C1 segment of cervical spinal cord (tissue), 14 donors: ENCODE results near the gene TFPI2.
"Not testable (repeated sequence)": the region's sequence is repeated elsewhere in the genome, so short reads cannot be mapped to it uniquely, and the experiment has no call there.

Source experiments
- DNase-seq, 14 donors: peaks; one replicate each; lab custom pipeline; 2025; lab: John Stamatoyannopoulos, UW

Gene TFPI2, protein sequence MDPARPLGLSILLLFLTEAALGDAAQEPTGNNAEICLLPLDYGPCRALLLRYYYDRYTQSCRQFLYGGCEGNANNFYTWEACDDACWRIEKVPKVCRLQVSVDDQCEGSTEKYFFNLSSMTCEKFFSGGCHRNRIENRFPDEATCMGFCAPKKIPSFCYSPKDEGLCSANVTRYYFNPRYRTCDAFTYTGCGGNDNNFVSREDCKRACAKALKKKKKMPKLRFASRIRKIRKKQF

DNA sequence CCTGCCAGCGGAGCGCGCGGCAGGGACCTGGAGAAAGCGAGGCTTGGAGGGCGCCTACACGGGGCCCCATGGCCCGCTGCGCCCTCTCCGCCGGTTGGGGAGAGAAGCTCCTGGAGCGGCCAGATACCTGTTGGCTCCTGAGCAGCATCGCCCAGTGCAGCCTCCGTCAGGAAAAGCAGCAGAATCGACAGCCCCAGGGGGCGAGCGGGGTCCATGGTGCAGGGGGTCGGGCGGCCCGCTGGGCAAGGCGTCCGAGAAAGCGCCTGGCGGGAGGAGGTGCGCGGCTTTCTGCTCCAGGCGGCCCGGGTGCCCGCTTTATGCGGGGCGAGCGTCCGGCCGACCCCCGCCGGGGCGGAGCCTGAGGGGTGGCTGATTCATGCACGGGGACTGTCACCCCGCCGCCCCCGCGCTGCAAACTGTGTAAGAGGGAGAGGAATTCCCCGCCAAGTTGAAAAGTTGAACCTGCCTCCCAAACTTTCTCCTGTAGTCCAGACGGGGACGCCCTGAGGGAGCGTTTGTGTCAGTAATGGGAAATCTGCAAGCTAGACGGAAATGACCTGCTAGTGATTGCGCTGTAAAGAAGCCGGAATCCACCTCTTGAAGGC is at the start of gene TFPI2:
Gene TFPI2, minus strand, starts transcription at position 290 of the 605 bp plus-strand sequence. Its CDS starts 75 bp downstream, at position 215.
- DNase-seq, result no peak

DNA sequence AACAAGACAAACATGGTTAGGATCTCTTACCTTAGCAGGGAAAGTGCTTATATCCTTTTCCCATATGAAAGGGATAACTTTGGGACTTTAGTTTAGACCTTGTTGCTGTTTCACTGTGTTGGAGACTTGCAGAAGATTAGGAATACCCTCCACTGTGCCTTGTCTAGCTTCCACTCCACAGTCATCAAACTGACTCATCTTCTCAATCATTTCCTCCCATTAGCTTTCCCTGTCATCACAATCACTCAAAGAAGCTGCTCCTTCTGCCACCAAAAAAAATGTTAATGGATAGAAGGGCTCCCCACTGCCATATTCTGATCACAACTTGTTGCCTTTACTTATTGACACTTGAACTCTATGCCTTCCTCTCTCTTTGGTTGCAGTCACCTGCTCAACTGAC is 47.7 kb upstream of the TFPI2 start:
- no peak for DNase-seq

DNA sequence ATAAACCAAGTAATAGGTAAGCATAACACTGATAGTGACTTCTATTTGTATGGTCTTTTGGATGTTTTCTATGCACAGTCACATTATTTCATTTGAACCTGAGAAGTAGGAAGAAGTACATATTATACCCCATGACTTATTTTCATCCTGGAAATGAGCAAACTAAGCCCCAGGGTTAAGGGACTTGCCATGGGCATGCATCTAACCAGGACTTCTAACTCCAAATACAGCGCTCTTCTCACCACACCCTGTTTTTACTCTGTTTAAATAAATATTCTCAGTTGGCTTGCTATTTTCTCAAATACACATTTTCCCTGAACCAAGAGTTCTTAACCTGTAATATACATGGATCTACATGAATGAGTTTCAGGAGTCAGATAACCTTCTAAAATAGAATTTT is 47.3 kb upstream of the TFPI2 start:
- DNase-seq, result no peak

DNA sequence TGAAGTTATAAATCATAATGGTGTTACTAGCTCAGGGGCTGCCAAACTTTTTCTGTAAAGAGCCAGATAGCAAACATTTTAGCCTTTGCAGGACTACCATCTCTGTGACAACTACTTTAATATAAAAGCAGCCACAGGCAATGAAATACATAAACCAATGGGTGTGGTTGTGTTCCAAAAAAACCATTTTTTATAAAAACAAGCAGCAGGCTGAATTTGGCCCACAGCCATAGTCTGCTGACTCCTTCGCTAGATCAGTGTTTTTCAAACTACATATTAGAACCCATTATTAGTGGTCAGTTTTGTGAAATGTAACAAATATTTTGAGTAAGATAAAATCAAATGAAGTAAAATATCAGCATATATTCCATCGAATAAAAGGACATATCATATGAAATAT is 44.5 kb upstream of the TFPI2 start:
- no peak for DNase-seq

DNA sequence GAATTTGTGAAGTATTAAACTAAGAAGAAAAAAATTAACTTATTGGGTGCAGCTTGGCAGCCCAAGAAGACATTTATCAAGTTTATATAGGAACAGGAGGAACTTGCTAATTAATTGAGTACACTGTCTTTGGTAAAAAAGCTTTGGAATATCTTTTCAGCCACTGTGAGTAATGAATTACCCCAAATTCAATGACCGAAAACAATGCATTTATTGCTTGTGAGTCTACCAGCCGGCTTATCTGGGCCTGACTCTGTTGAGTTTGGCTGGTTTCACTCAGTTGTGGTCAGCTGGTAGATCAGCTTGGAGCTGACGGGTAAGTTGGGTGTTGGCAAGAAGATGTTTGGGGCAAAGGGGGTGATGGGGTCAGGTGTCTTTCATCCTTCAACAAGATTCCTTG is 42.6 kb upstream of the TFPI2 start:
- DNase-seq, result no peak

DNA sequence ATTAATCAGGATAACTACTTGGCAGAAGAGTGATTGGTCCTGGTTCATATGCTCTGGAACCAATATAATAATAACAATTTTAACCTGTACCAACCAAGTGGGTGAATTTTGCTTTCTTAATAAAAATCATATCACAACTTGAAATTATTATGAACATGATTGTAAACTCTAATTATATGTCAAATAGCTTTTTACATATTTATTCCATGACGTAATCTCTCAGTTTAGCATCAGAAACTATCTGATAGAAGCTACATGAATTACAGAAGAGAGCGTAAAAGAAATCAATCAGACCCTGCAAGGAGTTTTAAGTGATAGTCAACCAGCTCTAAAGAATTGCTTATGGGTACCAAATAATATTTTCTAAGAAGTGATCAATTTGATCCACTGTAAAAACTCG is 41.1 kb upstream of the TFPI2 start:
- no peak for DNase-seq

DNA sequence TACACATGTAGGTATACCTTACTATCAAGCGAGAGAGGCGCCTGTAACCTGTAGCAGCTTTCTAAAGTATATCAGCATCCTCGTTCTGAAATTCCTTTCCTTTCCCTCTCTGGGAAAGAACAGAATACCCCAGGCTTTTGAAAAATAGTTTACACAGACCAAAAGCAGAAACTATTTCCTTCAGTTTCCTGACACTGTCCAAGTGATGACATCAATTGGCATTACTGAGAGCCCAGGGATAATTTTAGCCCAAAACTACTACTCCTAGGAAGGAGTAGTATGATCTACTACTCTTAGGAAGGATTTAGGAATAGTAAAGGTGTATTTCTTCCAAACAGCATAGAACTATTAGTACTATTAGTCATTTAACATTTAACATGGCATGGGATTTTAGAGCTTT is 37.0 kb upstream of the TFPI2 start:
- no peak for DNase-seq

DNA sequence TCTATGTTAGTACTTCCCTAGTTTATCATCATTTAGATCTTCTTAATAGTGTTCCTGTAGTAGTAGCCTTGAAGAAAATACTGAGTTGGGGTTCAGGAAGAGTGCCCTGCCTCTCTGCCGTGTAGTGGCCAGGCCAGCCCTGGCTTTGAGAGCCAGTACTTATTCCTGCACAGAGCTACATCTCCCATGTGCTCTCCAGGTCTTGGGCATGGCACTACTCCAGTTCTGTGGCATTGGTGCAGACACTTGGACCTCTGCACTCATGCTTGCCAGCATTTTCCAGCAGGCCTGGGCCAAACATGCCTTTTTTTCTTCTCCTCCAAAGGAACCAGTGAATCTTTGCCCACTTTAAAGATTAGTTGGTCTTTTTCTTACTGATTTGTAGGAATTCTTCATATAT is 36.2 kb upstream of the TFPI2 start:
- DNase-seq, result no peak

DNA sequence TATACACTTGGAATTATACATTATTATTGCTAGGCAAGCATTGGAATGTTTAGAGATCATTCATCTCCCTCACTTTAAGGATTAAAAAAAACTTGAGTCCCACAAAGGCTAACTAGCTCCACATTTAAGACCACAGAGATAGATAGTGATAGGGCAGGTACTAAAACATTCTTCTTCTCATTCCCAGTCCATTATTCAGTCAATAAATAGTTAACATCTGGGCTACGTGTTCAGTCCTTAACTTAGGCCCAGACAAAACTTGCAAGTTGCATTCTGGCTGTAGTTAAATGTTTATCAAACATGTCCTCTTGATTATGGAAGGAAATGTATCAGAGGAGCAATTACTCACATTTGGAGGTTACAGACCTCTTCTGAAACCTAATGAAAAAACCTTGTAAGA is 33.4 kb upstream of the TFPI2 start:
- no peak for DNase-seq

DNA sequence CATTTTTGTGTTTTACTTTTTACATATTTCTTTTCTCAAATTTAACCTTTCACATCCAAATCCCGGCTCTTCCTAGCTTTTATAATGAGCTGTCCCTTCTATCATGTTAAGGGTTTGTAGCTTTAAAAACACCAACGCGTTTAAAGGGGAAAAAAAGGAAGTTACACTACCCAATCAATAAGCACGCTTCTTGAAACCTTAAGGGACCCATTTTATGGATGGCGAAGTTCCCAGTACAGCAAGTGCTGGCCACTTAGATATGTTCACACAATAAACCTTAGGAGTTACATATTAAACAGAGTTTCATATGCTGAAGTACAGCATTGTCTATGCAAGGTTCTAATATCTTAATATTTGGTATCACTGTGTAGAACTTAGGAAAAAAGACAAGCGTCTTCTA is 32.7 kb upstream of the TFPI2 start:
- no peak for DNase-seq

DNA sequence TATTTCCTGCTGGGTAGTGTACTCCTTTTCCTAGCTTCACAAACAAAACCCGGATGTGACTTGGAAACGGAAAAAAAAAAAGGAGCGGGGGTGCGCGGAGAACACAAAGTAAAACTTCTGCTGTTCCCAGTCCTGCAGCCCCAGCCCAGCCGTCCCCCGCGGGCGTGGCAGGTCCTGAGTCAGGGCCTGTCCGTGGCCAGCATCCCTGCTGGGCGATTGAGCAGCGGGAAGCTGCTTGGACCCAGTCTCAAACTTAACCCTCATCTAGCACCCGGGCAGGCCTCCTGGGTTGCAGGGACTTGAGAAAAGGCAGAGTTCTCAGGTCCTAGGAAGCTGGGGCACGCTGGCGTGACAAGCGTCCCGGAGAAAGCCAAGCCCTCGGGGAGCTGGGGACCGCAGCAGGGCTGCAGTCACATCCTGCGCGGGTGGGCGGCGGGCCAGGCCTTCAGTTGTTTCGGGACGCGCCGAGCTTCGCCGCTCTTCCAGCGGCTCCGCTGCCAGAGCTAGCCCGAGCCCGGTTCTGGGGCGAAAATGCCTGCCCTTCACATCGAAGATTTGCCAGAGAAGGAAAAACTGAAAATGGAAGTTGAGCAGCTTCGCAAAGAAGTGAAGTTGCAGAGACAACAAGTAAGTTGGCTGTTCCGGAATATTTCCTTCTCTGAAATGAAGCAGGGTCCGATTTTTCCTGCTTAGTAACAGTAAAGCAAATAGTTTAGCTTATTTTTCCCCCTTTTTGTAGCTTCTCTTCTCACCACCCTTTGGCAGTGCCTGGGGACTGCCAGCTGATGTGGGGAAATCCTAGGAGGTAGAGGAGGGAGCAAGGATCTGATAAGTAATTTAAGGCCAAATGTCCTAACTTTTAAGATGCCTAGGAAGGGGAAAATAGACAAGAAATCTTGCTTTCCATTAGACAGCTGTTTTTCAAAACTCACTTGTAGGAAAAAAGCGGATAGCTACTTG is 31.3 kb upstream of the TFPI2 start, which contains the start of gene GNG11:
Gene GNG11, plus strand, starts transcription at position 129 of the 960 bp plus-strand sequence. Its CDS starts 403 bp downstream, at position 532.
- peak in 10 of 14 donors; percentile 1 to 73 (median 41) for DNase-seq

DNA sequence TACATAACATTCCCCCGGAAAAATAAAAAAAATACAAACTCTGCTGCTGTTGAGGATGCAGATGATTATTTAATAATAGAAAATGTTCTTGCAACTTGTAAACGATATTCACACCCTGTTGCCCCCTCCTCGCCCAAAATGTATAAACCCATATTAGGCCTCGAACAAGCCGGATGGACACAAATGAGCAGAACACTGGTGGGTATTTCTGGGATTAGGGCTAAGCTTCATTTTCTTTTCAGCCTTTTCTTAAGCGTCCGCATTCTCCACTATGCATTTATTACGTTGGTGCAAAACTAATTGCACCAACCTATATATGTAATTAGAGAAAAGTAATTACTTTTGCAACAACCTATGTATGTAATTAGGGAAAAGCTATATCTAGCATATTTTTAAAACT is 30.6 kb upstream of the TFPI2 start:
- DNase-seq, result no peak

DNA sequence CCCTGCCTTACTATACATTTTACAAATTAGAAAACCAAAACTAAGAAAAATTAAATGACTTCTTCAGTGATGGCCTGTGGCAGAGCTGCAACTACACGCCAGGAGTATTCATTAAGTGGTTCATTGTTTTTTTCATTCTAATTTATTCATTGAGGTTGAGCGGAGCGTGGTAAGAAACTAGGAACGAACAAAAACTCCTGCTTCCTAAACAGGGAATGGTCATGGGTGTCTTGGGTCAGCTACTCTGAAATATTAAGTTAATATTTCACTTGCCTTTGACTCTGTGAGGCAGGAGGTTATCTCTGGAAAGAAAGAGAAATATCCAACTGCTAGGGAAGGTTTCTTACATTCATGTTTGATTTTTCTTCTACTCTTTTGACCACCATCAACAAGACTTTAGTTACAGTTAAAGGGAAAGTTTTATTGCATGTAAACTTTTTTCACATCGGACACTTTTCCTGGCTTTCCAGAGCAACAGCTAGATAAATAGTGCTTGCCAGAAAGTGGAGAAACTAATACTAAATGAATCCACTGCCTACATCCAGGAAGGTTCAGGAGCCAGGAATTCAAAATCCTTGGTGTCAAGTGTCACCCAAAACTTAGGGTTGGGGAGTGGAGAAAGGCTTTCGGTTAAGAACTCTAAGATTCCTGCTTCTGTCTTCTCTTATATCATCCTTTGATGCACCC is 30.1 kb upstream of the TFPI2 start:
- DNase-seq, result no peak

DNA sequence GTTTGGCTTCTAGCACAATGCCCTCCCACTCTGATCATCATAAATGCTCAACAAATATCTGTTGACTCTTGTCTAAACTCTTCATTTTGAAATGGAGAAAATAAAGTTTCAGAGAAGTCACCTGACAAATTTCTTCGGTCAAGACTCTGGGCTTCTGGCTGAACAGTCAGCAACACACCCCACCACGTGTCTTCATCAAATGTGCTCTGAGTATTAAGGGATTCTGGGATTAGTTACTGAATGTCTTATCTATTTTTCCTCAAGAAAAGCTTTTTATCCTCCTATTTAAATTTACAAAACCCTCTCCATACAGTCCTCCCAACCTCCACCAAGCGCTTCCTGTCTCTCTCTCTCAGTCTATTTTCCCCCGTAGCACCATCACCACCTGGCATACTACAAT is 25.8 kb upstream of the TFPI2 start:
- not testable (repeated sequence) for DNase-seq

DNA sequence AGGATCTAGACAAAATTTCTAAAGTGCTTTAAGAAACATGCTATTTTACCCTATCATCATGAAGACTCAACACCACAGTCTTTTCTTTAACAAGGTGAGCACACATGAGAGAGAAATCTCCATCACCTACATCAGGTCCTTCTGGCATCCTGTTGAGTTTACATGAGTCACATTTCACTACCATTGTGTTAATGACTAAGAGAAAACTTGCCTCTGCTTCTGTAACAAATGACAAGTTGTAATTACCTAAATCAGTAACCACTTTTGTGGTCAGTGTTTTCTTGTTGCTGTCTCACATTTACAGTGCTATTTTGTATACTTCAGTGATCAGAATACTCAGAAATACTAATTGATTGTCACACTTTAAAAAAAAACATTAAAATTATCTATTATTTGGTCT is 25.3 kb upstream of the TFPI2 start:
- not testable (repeated sequence) for DNase-seq

DNA sequence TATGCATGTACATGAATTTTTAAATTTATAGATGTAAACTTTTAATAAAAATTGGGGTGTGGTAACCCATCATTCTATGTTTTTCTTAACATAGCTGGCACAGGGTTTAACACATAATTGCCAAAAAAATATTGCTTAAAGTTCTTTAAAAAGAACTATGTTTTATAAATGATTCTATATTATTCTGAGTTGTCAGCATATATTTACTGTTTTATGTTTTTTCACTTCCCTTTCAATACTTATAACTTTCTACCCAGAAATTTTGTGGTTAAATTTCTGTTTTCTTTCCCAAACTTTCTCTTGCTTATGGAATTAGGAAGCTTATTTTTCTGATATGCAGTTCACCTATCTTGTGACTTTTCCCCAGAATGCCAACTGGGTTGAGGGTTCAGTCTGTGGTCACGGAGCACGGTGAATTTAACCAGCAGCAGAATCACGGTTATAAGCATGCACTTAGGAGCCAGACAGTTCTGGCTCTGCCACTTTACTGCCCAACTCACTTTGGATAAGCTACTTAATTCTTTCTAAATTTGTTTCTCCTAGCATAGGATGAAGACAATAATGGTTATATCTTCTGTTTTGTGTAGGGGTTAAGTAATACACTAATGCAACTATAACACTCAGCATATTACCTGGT is 24.8 kb upstream of the TFPI2 start:
- DNase-seq, result not testable (repeated sequence)

DNA sequence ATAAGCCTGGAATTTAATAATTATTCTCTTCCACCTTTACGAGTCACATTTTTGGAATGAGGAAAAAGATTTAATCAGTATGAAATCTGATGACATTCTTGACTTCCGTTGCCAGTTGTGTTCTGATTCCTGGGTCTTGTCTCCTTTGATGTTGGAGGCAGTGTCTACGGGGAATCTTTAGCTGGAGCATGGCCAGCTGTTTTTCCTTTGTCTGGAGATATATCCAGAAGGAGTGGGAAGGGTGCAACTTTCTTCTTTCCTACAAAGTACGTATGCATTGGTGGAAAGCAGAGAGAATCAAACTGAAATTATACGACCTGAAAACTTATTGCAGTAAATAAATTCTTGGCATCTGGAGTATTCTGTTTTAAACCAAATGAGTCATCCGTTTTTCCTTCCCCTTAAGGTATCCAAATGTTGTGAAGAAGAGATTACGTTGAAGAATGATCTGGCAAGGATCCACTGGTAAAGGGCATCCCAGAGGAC is 24.1 kb upstream of the TFPI2 start:
- no peak for DNase-seq

DNA sequence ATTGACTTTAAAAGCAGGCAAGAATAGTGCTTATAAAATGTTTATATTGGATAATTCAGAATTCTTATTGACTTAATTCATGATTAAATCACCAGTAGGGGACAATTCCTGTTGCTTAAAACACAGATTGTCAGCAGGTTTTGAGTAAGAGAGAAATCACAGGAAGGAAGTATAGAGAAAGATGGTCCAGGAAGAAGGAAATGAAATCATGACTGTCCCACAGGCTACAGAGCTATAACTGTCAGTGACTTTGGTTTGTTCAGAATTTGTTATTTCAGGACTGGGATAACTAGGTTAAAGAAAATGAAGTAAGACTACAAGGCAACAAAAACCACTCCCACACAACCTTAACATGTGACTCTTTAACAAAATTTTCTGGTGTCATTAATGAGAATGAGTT is 22.6 kb upstream of the TFPI2 start:
- no peak for DNase-seq

DNA sequence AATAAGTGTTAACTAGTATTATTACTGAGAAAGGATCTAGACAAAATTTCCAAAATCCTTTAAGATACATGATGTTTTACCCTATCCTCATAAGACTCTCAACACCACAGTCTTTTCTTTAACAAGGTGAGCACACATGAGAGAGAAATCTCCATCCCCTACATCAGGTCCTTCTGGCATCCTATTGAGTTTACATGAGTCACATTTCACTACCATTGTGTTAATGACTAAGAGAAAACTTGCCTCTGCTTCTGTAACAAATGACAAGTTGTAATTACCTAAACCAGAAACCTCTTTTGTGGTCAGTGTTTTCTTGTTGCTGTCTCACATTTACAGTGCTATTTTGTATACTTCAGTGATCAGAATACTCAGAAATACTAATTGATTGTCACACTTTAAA is 21.1 kb upstream of the TFPI2 start:
- not testable (repeated sequence) for DNase-seq

DNA sequence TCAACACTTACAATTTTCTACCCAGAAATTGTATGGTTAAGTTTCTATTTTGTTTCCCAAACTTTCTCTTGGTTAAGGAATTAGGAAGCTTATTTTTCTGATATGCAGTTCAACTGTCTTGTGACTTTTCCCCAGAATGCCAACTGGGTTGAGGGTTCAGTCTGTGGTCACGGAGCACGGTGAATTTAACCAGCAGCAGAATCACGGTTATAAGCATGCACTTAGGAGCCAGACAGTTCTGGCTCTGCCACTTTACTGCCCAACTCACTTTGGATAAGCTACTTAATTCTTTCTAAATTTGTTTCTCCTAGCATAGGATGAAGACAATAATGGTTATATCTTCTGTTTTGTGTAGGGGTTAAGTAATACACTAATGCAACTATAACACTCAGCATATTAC is 20.7 kb upstream of the TFPI2 start:
- DNase-seq, result not testable (repeated sequence)
